ENCODE measurements around the gene PAX1.

DNA sequence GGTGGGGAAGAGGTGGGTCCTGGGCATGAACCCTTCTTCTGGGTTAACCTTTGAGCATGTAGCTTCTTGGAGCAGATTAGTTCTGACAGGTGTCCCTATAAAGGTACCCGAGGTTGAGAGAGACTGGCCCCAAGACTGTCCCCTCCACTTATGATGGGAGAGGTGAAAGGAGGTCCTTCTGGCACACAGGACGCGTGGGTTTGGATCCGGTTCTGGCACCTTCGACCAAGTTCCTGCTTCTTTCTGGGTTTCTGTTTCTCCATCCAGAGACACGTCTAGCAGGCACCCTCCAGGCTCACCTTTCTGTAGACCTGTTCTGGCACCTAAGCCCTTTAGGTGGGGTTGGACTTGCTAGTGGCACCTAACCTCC lies 4.1 kb downstream of the PAX1 start:
- no peak for TF ChIP-seq POLR2A (IDR thresholded peaks at IDR 0.05)
- TF ChIP-seq CTCF (IDR thresholded peaks at IDR 0.05): no peak

Measured in adrenal gland (tissue), 5 donors.